Transverse colon (tissue), 3 donors: Measurements from ENCODE around the gene OGA.

ENCODE experiments used
- POLR2A ChIP-seq: fragments of 450-650 bp; IDR thresholded peaks from one replicate; pipeline ENCODE4 v1.6.1; 2016; ENCODE audit warnings: antibody characterized with exemption, mild to moderate bottlenecking, moderate library complexity
- POLR2AphosphoS5 ChIP-seq, 3 donors: sonication (generic); formaldehyde crosslinking; IDR thresholded peaks; one replicate each; pipeline ENCODE4 v1.6.1; 2016; ENCODE audit warnings: antibody characterized with exemption in 3 of 3

DNA sequence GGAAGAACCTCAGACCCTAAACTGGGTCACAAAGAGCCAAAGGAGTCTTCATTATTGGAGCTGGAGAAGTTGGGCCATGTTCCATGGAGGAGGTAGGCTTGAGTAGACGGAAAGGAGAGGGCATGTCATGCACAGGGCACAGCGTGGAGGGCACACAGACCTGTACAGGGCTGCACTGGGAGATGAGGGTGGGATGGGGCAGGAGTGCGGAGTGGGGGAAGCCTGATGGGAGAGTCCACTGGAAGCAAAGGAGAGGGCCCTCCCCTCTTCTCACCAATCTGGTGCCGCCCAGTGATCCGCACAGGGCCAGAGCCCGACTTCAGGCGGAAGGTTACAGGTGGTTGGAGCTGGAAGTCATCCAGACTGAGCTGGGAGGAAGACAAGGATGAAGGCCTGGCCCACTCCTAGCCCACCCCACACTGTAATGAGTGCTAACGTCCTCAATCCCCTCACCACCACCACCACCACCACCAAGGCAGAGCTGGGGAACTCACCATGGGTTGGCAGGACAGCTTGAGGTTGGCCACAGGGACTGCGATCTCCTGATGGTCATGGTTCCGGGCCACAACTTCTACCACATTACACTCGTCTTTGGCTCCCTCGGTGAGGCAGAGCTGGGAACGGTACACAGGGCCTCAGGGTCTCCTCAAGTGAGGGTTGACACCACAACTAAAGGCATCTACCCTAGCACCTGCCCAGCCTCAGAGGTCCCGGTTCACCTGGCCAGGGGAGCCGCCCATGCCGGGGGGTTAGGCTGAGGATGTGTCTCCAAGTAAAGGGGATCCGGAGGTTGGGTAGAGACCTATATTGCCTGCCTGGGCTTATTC lies 36.0 kb downstream of the OGA start:
- TF ChIP-seq POLR2AphosphoS5 (IDR thresholded peaks at IDR 0.05) (no peak), POLR2A (no peak)
